Mesothelial cell of epicardium (in vitro differentiated cells): Measurements from ENCODE around the gene ERAL1. TPM values are rescaled to one million over a fixed set of nuclear protein-coding genes. Genes with fewer than 3 reads are reported as not detected.

Experiments
- DNase-seq, 2 experiments: peaks; one replicate each; pipeline ENCODE4 v3.0.0; 2021; ENCODE audit warnings: low spot score in 2 of 2; ENCODE audit not compliant: unreplicated experiment in 2 of 2
- H3K27ac Mint-ChIP-seq: 2 replicates; pipeline ENCODE4 v1.8.0; 2021; ENCODE audit warnings: mixed read lengths
- H3K27me3 Mint-ChIP-seq: 2 replicates; pipeline ENCODE4 v1.8.0; 2021; ENCODE audit warnings: low read depth, mixed read lengths
- H3K36me3 Mint-ChIP-seq: 2 replicates; pipeline ENCODE4 v1.8.0; 2021; ENCODE audit warnings: mixed read lengths
- H3K4me1 Mint-ChIP-seq: 2 replicates; pipeline ENCODE4 v1.8.0; 2021; ENCODE audit warnings: mixed read lengths
- H3K4me3 Mint-ChIP-seq: 2 replicates; pipeline ENCODE4 v1.8.0; 2021; ENCODE audit warnings: mild to moderate bottlenecking, moderate library complexity, mixed read lengths
- H3K9me3 Mint-ChIP-seq: 2 replicates; pipeline ENCODE4 v1.8.0; 2021; ENCODE audit warnings: mixed read lengths
- total RNA-seq: library from RNA; stranded (reverse); gene quantifications from 3 replicates; pipeline ENCODE4 v1.2.1, GENCODE V29; 2021
- TF ChIP-seq, protein P1 (sequence below): fragments of 200-600 bp; sonication (generic); IDR thresholded peaks from one replicate; pipeline ENCODE4 v1.5.0; 2021; ENCODE audit warnings: antibody characterized with exemption; ENCODE audit not compliant: unreplicated experiment

The ERAL1 gene
- total RNA-seq, 1 donor from 2014 or later = 37.4 TPM

DNA sequence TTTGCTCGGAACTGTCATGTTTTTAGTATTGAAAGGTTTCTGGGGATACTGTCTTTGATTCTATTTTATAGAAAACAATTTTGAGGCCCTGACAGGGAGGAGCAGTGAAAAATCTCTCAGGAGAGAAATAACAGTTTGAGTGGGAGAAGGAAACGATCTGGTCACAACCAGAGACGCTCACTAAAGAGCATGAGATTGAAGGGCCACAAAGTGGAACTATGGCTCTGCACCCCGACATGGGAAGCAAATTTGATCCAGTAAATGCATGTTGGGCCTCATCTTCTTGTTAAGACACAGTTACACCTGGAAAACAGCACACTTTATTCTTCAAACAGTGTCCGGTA, 492 bp downstream of the ERAL1 start:
- TF ChIP-seq, protein P1, sequence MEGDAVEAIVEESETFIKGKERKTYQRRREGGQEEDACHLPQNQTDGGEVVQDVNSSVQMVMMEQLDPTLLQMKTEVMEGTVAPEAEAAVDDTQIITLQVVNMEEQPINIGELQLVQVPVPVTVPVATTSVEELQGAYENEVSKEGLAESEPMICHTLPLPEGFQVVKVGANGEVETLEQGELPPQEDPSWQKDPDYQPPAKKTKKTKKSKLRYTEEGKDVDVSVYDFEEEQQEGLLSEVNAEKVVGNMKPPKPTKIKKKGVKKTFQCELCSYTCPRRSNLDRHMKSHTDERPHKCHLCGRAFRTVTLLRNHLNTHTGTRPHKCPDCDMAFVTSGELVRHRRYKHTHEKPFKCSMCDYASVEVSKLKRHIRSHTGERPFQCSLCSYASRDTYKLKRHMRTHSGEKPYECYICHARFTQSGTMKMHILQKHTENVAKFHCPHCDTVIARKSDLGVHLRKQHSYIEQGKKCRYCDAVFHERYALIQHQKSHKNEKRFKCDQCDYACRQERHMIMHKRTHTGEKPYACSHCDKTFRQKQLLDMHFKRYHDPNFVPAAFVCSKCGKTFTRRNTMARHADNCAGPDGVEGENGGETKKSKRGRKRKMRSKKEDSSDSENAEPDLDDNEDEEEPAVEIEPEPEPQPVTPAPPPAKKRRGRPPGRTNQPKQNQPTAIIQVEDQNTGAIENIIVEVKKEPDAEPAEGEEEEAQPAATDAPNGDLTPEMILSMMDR = no peak
- Mint-ChIP-seq H3K4me1 (peaks cover 12% of the 10 kb centered on the region), H3K27ac (peak overlapping the region; percentile 94), H3K4me3 (peak overlapping the region; percentile 92), H3K36me3 (peaks cover 12% of the 10 kb centered on the region), H3K9me3 (no peaks in the 10 kb centered on the region), H3K27me3 (no peaks in the 10 kb centered on the region)
- DNase-seq = no peak

DNA sequence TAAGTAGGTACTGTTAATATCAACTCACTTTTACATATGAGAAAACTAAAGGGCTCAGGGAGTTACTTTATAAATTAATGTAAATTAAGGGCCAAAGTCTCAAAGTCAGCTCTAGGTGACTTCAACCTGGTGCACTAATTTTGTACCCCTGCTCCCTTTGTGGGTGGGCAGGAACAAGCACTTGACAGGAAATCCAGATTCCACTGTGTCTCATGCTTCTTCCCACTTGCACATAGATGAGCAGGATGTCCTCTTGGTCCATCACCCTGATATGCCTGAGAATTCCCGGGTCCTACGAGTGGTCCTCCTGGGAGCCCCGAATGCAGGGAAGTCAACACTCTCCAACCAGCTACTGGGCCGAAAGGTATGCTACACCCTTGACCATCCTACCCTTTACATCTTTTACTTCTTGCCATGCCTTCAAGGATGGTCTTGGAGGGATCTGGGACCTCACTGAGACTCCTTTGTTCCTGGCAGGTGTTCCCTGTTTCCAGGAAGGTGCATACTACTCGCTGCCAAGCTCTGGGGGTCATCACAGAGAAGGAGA, 1.3 kb downstream of the ERAL1 start:
- DNase-seq = no peak
- Mint-ChIP-seq H3K27ac (no peak overlapping the region), H3K36me3 (peaks cover 12% of the 10 kb centered on the region), H3K9me3 (no peaks in the 10 kb centered on the region), H3K4me1 (peaks cover 12% of the 10 kb centered on the region), H3K4me3 (peak overlapping the region; percentile 92), H3K27me3 (no peaks in the 10 kb centered on the region)
- TF ChIP-seq, protein P1 = no peak

DNA sequence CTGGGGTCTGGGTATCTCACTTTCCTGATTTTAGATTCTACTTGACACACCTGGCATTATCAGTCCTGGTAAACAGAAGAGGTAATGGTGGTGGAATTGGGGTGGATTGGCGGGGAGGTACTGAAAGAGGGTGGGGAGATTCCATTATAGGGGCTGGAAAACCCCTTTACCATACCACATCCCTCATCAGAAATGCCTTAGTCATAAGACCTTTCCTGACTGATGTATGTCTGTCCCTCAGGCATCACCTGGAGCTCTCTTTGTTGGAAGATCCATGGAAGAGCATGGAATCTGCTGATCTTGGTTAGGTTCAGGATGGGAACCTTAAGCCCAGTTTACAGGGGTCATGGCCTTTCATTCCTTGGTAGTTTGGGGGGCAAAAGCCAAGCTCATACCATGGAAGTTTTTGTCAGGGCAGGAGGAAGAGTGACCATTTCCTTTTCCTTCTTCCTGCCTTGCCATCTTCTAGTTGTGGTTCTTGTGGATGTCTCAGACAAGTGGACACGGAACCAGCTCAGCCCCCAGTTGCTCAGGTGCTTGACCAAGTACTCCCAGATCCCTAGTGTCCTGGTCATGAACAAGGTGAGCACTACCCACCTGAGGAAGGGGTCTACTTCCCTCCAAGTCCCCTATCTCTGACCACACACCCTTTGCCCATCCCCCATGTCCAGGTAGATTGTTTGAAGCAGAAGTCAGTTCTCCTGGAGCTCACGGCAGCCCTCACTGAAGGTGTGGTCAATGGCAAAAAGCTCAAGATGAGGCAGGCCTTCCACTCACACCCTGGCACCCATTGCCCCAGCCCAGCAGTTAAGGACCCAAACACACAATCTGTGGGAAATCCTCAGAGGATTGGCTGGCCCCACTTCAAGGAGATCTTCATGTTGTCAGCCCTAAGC, 3.3 kb downstream of the ERAL1 start:
- Mint-ChIP-seq H3K27me3 (no peaks in the 10 kb centered on the region), H3K4me3 (no peak overlapping the region), H3K27ac (no peak overlapping the region), H3K9me3 (no peaks in the 10 kb centered on the region), H3K36me3 (peaks cover 13% of the 10 kb centered on the region), H3K4me1 (peaks cover 12% of the 10 kb centered on the region)
- DNase-seq = no peak
- TF ChIP-seq, protein P1 = no peak

DNA sequence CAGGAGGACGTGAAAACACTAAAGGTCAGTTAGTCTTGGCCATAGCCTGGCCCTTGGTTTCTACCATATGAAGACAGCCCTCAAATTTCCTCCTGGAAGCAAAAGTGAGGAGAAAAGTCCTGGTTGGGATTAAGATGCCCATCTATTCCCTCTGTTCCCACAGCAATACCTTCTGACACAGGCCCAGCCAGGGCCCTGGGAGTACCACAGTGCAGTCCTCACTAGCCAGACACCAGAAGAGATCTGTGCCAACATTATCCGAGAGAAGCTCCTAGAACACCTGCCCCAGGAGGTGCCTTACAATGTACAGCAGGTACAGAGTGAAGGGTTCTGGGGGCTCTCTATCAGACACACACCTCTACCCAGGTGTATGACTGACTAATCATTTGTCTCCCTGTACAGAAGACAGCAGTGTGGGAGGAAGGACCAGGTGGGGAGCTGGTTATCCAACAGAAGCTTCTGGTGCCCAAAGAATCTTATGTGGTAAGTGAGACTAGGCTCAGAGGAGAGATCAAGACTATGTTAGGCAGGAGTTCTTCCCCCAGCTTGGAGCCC, 4.1 kb downstream of the ERAL1 start:
- Mint-ChIP-seq H3K9me3 (no peaks in the 10 kb centered on the region), H3K27me3 (no peaks in the 10 kb centered on the region), H3K27ac (no peak overlapping the region), H3K36me3 (peaks cover 13% of the 10 kb centered on the region), H3K4me3 (no peak overlapping the region), H3K4me1 (peaks cover 12% of the 10 kb centered on the region)
- DNase-seq = no peak
- TF ChIP-seq, protein P1 = no peak

DNA sequence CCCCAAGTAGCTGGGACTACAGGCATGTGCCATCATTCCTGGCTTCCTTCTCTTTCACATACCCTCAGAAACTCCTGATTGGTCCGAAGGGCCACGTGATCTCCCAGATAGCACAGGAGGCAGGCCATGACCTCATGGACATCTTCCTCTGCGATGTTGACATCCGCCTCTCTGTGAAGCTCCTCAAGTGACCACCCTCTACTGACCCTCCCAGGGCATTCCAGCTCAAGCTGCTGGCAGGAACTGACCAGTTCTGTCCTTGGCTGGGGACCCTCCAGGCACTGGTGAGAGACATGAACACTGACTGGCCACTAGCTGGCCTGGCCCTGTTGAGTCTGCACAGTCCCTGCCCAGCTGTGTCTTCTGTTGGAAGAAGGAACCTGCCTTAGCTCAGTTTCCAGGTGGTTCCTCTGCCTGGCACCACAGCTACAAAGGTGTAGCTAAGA, 5.6 kb downstream of the ERAL1 start:
- Mint-ChIP-seq H3K27me3 (no peaks in the 10 kb centered on the region), H3K36me3 (peaks cover 13% of the 10 kb centered on the region), H3K27ac (no peak overlapping the region), H3K4me3 (no peak overlapping the region), H3K4me1 (peaks cover 4% of the 10 kb centered on the region), H3K9me3 (no peaks in the 10 kb centered on the region)
- no peak for DNase-seq
- TF ChIP-seq, protein P1 = no peak
